GM18867 (cell line): ENCODE data around the gene STEAP1.
"Not testable (repeated sequence)": the region's sequence is repeated elsewhere in the genome, so short reads cannot be mapped to it uniquely, and the experiment has no call there.

Experiments
- ATAC-seq: cut with Tn5 transposase; IDR thresholded peaks from one replicate; pipeline ENCODE4 v1.9.1; 2021; ENCODE audit warnings: mild to moderate bottlenecking, moderate library complexity; ENCODE audit not compliant: unreplicated experiment

The STEAP1 gene

GRCh38 chr7:90173127-90173844 lies 19.0 kb downstream of the STEAP1 start:
- peak; percentile 88 for ATAC-seq

- ATAC-seq: no peak
These were observed 21.4 kb downstream of the STEAP1 start for GRCh38 chr7:90175667-90176066.

DNA sequence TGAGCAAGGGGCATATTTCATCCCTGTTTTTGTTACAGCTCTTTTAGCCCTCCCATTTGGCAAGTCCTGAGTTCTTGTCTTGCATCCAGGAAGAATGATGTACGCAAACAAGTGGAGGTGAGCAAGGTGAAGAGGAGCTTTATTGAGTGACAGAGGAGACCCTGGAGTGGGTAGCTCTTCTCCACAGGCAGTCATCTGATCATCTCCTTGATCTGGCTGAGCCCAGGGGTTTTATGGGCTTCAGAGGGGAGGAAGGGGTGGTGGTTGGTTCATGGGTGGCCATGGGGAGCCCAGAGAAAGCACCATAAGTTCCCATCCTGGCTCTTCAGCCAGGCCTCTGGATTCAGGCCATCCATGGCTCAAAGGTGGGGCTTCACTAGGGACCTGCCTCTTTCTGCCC lies 21.9 kb downstream of the STEAP1 start:
- ATAC-seq: no peak

DNA sequence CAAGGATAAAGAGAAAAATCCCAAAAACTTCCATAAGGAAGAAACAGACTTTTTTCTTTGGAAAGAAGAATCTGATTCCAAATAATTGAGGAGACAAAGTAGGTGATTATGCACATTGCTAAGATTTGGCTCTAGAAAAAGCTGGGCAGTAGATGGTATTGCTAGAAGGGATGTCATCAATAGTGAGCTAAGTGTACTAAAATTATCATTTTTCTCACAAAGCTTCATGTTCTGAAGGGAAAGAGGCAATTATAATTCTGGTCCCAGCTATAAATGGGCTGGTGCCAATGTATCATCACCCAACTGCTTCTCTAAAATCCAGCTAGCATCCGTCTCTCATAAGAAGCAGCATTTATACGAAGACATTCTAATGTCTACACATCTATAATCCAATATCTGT lies 23.9 kb downstream of the STEAP1 start:
- no peak for ATAC-seq

- peak; percentile 97 for ATAC-seq
These were observed 24.5 kb downstream of the STEAP1 start for GRCh38 chr7:90178679-90179278.

DNA sequence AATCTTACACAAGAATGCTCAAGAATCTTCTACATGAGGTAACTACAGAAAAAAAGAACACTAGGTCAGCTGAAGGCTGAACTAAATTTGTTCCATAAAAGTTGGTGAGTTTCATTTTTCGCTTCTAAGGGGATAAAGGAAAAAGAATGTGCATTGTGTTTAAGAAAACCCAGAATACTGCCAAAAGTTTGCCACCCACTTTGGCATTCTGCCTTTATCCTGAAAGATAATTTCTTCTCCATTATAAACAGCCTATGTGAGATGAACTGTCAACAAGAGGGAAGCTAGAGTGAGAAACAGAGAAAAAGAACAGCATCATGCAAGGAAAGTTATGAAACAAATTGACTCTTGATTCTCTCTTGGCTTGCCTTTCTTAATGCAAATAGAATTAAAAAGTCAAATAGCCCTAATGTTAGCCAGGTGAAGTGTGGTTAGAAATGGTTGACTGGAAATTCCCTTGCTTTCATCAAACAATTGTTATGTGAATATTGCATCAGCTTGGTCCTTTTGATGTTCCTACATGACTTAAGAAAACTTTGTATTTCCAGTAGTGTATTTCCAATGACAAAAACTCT lies 25.8 kb downstream of the STEAP1 start:
- no peak for ATAC-seq

DNA sequence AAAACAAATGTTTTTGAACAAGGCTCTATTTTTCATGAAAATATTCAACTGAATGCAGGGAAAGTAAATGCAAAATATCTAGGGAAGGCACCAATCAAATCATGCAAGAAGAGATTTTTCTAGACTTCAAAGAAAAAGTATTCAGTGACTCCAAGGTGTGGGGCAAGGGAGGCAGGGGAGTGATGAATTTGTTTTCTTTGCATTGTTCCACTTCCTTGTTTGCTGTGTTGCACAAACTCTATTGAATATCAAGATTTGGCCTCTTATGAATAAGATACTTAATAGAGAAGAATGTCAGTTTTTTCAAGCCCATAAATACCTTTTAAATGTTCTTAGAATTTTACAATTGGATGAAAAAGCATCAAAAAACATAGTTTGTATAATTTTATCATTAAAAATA lies 26.4 kb downstream of the STEAP1 start:
- ATAC-seq: no peak

GRCh38 chr7:90181485-90181884 lies 27.2 kb downstream of the STEAP1 start:
- ATAC-seq: no peak

- not testable (repeated sequence) for ATAC-seq
These were observed 32.0 kb downstream of the STEAP1 start for GRCh38 chr7:90186290-90186689.

- no peak for ATAC-seq
These were observed 33.3 kb downstream of the STEAP1 start for GRCh38 chr7:90187507-90188050.

- ATAC-seq: peak; percentile 75
These were observed 34.0 kb downstream of the STEAP1 start for GRCh38 chr7:90188281-90188680.

DNA sequence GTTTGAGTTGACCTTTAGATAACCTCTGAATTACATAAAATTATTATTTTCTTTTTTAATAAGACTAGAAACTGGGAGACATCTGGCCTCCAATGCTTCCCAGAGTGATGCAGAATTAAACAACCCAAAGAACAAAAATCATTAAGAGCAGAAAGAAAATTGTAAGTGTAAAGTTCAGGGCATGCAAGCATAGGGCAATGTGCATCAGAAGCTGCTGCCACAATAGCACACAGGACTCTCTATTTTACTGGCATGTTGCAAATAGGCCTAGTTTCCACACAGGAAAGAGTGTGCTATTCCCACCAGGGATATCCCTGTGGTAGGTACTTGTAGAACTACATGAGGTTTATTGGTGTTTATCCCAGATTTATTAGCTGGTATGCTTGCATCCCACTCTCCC lies 36.7 kb downstream of the STEAP1 start:
- no peak for ATAC-seq

GRCh38 chr7:90191648-90192047 lies 37.4 kb downstream of the STEAP1 start:
- ATAC-seq: no peak

GRCh38 chr7:90192876-90193750 lies 38.8 kb downstream of the STEAP1 start:
- no peak for ATAC-seq

GRCh38 chr7:90194911-90195809 lies 40.9 kb downstream of the STEAP1 start:
- ATAC-seq: no peak

DNA sequence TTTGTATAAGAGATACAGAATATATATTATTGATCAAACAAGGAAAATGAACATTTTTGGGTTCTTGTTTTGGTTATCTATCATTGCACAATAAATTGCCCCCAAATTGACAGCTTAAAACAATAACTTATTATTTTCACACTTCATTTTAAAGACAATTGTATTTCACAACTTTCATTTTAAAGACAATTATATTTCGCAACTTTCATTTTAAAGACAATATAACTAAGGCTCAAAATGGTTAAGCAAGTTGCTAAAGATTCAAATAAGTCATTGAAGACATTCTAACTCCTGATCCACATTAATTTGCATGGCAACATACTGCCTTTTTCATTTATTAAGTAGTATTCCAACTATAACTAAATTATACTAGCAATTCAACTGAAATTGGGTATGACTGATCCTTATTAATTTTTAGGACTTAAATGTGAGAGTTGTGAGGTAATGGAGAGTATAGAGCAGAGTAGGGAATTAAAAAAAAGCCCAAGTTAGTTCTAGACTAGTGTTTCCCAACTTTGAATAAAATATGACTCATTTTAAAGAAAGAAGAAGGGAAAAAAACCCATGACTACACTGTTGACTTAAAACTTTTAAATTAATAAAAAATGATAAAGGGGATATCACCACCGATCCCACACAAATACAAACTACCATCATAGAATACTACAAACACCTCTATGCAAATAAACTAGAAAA lies 47.4 kb downstream of the STEAP1 start:
- no peak for ATAC-seq

GRCh38 chr7:90207956-90208355 lies 53.7 kb downstream of the STEAP1 start:
- ATAC-seq: no peak

DNA sequence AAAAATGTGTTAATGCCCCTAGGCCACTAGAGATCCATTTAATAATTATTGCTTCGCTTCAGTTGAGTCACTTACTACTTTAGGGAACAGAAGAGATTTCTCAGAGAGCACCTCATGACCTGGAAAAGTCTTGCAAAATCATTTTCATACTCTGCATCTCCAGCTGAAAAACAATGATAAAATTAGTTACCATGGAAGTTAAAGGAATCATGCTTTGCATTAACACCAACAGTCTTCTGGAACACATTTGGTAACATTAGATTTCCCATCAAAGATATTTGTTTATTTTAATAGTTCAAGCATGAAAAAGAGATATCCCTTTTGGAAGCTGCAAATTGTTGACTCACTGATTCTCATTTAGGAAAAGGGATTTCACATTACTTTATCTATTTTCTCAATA lies 55.5 kb downstream of the STEAP1 start:
- ATAC-seq: no peak

GRCh38 chr7:90210475-90210874 lies 56.2 kb downstream of the STEAP1 start:
- ATAC-seq: no peak

GRCh38 chr7:90210981-90211380 lies 56.7 kb downstream of the STEAP1 start:
- ATAC-seq: peak; percentile 7
